ELF-1 (cell line): ENCODE data around the gene WSCD2.

Experiments
- DNase-seq: peaks from one replicate; pipeline ENCODE4 v3.0.0-alpha.2; 2016; ENCODE audit warnings: low read depth, low spot score

Gene WSCD2

DNA sequence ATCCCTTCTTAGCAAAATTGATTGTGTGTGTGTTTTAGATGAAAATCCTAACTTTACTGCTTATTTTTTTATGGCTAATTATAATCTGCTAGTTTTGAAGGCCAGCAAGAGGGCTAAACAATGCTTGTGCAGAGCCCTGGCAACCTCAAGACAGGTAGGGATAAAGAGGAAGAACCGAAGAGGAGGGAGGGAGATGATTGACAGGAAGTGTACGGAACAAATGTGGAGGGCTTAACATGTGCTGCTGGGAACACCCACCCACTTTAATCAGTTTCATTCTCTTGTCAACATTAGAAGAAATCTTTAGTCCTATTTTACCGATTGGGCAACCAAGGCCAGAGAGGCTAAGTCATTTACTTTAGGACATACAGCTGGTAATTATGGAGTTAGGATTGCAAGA, 1.4 kb upstream of the WSCD2 start:
- no peak for DNase-seq

DNA sequence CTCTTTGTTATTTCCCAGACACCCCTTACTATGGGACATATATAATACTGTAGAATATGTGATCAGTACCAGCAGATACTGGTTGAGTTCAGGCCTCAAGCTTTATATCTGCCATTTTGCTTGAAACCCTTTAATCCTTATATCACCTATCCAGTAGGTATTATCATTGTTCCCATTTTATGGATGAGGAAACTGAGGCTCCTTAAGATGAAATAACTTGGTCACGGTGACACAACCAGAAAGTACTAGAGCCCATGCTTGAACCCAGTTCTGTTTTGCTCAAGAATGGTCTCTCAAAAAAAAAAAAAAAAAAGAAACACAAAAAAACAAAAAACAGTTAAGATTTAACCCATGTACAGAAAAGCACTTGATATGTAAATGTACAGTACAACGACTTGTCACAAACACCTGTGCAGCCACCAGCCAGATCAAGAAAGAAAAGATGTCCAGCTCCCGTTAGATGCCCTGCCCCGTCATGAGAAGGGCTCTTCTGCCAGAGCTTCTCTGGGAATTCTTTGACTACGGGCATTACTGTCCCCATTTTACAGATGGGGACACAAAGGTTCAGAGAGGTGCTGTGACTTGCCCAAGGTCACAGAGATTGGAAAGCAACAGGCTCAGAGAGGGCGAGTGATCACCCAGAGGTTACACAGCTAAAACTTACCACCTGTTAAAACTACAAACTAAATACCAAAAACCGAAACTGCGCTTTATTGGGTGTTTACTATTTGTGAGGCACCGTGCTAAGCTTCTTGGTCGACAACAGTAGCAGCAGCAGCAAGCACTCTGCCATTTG, 669 bp upstream of the WSCD2 start:
- no peak for DNase-seq

DNA sequence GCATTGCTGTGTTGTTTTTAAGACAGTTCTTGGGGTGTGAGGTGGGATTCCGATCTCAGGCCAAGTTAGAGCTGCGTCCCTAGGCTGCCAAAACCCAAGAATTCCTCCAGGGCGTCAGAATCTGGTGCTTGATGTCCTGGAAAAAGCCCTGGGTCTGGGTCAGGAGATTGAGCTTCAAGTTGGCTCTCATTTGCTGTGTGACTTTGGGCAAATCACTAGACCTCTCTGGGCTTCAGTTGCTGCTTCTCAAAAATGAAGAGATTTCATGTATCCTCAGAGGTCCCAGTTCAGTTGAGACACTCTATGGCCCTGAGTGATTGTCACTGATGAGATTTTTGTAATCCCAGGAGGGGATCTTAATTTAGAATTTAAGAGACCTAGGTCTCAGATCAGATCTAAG, 1.9 kb downstream of the WSCD2 start:
- DNase-seq, result no peak

DNA sequence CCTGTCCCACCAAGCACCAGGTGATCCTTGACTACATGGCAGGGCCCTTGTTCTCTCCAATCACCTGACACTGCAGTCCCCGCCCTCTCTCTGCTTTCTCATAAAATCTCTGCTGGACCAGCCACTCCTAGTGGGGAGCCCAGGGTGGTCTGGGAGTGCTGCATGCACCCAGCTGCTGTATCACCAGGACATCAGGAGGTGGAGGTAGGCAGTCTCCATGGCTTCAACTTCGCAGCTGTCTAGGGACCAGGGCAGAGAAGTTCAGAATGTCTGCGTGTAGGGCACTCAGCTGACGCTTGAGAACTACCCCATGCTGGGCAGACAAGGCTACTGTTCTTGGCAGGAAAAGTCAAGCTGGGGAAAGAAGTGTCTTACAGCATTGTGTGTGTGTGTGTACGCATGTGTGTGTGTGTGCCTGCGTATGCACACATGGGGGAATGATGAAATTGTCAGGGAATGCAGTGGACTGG, 2.6 kb downstream of the WSCD2 start:
- DNase-seq, result no peak

DNA sequence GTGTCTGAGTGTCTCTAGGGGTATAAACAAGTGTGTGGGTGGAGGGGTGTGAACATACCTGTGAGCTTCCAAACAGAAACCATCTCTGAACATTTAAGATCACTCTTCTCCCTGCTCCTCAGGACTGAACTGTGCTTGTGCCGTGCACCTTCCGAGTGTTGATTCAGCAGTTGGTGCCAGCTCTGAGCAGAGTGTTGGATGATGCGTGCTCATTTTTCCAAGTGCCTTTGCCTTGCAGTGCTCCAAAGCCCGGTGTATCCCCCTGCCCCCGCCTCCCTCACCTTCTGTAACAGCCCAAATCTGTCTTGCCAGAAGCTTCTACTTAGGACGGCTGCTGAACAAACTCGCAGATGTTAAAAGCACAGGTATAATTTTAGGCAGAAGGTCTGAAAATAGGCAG, 4.4 kb downstream of the WSCD2 start:
- no peak for DNase-seq

DNA sequence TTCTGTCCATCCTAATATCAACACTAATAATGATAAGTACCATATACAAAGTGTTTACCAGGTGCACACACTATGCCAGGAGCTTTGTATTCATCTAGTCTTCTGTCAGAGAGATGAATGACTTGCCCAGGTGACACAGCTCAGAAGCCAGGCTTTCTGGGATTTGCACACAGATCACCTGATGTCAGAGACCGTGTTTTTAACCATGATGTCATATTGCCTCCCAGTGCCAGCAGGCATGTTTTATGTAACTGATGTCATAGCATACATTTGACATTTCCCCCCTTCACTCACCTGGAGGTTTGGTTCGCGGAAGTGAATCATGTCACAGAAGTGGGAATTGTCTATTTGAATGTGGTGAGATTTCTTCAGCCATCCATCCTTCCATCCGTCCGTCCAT, 5.7 kb downstream of the WSCD2 start:
- no peak for DNase-seq

DNA sequence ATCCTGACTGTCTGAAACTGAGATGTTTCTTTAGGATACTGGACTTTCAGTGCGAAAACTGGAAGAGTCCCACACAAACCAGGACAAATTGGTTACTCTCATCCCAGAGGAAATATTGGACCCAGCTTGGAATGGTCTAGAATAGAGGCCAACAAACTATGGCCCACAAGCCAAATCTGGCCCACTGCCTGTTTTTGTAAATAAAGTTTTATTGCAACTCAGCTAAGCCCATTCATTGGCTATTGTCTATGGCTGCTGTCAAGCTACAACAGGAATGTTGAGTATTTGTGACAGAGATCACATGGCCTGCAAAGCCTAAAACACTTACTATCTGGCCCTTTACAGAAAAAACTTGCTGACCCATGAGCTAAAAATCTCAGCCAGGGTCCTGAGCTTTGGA, 6.5 kb downstream of the WSCD2 start:
- no peak for DNase-seq

DNA sequence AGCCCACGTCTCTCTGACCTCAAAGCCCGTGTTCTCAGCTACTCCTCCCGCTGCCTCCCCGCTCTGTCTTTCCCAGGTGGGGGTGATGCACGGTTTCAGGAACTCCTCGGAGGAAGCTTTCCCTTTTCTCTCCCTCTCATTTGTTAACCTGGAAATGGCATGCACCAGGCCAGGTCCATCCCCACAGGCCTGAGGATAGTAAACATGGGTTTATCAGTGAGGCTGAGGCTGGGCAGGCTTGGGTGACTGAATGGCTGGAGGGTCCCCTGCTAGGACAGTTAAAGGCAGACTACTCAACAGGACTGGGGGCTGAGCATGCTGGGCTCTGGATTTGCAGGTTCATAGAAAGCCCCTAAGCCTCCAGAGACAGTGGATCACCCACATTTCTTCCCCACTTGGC, 7.6 kb downstream of the WSCD2 start:
- DNase-seq, result peak; percentile 86

DNA sequence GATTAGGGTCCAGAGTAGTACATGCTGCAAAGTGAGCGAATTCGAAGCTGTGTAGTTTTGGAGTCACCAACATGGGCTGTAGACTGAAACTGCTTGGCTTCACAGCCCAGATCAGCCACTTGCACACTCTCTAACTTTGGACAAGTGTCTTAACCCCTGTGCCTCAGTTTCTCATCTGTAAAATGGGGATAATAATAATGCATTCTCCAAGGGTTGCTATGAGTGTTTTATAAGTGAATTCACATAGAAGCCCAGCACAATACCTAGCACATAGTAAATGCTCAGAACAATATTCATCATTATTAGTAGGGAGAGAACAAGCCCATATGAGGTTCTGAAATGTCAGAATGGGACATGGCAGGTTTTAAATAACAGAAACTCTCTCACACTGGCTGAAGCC, 10.4 kb downstream of the WSCD2 start:
- no peak for DNase-seq

DNA sequence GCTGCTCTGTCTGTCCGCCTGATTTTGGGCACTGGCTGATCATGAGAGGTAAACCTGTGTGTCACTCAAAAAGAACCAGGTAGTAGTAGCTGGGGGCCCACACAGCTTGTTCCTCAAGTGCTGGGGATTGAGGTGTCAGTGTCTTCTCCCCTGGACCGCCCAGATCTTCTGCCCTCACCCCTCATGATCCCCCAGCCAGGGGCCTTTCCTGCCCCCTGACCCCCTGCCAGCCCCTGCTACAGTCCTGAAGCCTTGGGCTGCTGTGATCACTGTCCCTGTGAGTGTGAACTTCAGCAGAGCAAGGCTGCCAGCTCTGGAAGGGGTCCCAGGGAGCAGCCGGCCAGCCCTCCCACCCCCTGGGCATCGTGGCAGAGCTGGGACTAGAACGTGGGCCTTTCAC, 11.4 kb downstream of the WSCD2 start:
- DNase-seq, result no peak

DNA sequence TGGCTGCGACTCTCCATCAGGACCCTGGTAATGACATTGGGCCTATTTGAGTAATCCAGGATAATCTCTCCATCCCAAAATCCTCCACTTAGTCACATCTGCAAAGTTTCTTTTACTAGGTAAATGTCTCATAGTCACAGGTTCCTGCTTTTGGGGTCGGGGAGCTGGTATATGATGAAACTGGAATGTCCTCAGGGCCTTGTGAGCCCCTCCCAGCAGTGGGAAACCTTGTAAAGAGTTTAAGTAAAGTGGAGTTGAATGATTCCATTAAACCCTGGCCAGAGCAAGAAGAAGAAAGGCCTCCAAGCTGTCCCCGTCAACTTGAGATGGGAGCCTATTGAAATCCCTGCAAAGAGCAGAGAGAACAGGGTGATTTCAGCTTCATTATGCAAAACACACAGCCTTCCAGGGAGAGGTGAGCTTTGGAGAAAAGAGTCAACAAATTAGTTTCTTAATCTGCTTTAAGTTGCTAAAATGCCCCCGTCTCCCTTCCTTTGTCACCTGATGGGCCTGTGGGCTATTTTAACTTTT, 12.6 kb downstream of the WSCD2 start:
- no peak for DNase-seq

DNA sequence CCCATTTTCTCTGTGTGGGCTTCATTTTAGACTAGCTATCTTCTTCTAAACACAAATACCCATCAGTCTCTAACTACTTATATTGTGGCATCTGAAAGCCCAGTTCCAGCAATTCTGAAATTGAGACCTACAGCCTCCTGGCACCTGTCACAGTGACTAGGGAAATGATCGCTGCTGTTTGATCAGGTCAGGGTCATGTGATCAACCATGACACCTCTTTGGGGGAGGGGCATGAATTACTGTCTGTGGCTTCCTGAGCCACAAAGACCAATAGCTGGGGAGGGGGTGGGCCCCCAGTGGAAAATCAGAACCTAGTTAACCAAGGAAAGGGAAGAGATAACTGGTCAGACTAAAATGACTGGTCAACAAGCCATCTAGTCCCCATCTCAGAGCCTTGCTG, 14.1 kb downstream of the WSCD2 start:
- no peak for DNase-seq

DNA sequence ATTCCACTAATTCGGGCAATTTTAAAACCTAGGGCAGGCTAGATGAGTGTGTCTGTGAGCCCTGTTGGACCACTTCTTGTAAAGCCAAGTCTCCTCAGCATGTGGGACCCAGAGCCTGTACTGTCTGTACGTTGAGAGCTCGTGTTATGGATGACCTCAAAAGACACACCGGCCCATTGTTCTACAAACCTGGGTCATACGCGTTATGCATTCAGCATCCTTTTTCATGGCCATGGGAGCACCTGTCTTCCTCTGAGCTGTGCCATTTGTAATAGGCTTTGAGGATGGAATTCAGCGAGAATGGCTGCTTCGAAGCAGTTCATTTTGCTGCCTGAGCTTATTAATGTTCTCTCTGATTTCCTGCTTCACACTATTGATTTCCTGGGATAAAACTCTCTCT, 15.0 kb downstream of the WSCD2 start:
- DNase-seq, result no peak

DNA sequence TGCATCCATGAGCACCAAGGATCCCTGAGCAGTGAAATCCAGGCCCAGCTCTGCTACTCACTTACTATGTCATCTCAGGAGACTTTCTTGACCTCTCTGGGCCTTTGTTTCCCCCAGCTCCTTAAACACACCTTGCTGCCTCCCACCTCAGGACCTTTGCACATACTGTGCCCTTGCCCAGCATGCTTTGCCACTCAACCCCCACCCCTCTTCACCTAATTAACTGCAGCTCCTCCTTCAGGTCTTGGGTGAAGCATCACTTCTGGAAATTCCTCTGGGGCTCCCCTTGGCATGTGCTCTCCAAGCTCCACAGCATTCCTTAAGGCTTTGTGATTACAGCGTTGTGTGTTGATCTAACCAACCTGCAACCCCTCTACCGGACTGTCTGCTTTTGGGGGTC, 15.9 kb downstream of the WSCD2 start:
- no peak for DNase-seq

DNA sequence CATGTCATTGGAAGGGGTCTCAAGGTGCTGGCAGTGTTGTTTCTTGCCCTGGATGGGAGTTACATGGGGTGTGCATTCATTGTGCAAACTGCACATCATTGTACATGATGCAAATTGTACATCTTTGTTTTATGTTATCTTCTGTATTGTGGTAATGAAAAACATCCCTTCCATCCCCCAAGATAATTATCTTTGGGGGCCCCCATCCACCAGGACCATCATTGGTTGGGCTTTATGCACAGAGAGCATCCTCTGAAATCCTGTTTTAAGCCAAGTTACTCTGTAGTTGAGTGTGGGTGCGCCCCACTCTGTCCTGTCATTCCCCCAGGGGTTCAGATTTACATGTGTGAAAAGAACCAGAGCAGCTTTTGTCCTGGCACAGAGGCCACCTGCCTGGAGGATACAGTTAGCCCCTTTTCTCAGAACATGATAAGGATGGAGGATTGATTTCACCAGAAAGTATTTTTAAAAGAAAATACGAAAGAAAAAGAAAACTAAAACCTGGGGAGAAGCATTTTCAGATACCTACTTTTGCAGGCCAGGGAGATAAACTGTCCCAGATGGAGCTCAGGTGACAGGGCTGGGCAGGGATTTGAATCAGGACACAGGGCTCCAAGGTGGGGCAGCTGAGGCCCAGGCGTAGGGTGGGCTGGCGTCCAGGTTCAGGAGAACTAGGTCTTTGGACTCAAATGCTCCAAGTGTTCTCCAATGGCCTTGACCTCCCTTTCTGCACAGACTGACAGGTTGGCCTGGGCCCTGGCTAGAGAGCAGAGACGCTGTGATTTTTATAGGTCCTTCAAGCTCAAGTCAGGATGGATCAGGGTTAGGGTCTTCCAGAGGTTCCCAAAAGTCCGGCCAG, 17.2 kb downstream of the WSCD2 start:
- DNase-seq, result no peak

DNA sequence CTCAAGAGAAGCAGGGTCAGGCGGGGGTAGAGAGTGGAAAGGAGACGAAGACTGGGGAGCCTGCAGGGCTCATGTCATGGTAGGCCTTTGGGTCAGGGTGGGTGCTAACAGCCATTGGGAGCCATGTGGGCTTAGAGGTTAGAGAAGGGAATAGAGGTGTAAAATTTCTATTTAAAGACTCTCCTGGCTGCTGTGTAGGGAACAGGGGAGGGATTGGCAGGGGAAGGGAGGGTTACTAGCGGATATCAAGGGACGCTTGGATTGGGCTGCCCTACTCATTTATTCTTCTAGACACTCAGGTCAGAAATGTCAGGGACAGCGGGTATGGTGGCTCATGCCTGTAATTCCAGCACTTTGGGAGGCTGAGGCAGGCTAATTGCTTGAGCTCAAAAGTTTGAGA, 18.2 kb downstream of the WSCD2 start:
- no peak for DNase-seq

DNA sequence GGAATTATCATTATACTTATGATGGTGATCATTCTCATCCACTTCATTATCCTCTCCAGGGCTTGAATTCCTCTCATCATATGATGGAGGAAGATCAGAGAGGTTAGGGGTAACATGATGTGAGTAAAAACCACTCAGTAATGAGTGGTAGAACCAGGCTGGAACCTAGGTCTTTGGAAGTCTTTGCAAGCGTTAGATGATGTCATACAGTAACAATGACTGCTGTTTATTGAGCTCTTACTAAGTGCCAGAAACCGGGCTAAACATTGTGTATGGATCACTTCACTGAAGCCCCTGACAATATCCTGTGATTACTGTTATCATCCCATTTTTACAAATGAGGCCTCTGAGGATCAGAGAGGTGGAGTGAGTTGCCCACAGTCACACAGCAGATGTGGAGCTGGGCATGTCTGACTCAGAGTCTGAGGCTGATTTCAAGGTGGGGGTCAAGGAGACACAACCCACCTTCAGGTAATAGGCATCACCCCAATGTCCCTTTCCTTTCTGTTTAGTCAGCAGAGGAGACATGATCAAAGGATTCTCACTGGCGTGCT, 19.5 kb downstream of the WSCD2 start:
- no peak for DNase-seq

DNA sequence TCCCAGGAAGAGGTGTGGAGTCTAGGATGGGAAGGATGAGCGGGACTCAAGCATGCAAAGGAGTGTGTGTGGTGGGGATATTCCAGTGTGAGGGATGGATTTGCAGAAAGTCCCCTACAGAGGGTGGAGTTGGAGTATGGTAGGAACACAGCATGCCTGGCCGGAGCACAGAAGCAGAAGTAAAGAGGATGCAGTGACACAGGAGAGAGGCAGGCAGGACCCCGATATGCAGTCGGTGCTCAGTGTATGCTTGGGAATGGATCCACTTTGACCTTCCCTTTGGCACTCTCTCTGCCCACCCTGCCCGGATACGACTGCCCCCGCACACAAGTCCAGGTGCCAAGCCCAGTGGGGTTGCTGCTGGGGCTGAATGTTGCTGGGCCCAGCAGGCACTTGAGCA, 21.3 kb downstream of the WSCD2 start:
- no peak for DNase-seq

DNA sequence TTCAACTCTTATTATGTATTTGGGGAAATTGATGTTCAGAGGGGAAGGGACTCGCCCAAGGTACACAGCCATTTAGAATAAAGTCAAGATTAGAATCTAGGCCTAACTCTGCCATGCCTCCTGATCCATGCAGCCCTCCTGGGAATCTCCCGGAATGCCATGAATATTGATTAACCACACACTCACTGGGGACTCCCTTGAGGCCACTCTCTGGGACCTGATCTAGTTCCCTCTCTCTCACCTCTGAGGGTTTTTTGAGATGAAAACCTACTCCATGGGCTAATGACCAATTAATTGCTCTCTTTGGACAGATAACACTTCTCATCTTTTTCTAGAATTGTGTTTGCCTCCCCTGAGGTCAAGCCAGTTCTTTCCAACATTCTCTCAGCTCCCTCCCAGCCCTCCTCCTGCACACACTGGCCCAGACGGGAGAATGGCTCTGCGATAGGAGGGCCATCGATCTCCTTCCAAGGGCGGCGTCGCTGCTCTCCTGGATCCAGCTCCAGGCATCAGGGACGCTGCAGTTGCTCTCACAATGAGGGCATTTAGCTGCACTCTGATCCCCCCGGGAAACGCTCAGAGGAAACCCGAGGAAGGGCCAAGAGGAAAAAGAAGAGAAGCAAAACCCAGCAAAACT, 22.6 kb downstream of the WSCD2 start:
- DNase-seq, result peak; percentile 34

DNA sequence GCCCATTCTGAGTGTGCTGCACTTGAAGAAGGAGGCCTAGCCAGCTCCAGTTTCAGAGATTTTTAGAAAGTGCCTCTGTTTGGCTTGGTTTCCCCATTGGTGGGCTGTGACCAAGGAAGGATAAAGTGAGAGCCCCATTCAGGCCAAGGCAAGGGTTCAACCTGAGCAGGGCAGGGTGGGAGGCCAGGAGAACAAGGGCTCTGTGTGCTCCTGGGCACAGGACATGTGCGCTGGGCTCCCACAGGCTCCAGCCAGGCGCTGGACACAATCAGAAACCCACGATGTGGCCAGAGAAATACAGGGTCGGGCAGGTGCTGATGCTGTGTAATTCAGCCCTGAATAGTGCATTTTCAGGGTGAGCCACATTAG, 23.1 kb downstream of the WSCD2 start:
- no peak for DNase-seq

DNA sequence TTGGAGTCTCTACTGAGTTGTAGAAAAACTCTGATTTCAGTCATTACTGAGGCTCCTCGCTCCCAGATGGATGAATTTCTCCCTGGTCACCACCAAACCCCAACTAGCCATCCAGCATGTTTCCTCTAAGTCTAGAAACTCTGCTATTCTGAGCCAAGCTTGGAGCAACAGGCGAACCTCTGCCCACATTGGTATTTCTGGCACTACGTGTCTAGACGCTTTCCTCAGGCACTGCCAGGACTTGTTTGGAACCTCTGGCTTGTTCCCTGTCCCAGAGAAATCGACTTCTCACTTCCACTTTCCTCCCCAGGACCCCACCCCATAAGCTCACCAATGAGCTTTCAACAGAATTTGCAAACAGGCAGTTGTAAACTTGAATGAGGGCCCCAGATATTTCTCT, 27.6 kb downstream of the WSCD2 start:
- no peak for DNase-seq

DNA sequence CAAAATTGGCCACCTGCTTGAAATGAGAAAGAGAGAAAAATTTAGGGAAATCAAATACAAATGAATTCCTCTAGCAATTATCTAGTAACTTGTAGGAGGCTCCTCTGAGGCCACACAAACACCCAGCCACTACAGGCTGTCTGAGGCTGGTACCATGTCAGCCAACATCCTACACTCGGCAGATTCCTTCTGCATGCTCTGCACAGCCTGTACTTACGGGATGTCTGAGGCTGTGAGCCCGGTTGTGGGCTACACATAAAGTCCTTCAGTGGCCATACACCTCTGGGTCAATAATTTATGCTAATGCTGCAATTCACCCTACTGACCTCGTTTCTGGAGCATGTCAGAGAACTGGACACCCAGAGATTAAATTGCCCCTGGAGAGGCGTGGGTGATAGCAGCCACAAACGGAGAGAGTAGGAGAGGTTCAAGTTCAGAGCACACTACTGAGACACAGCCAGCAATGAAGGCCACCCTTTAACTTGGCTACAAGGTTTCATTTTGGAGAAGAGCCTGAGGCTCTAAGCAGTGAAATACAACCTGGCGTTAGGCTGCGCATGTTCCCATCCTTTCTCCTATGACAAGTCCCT, 28.9 kb downstream of the WSCD2 start:
- no peak for DNase-seq
